Activated CD4-positive, alpha-beta T cell treated with anti-CD3 and anti-CD28 coated beads for 36 hours (primary cell): ENCODE measurements around the gene ZNF214. TPM values are rescaled to one million over a fixed set of nuclear protein-coding genes. Genes with fewer than 3 reads are reported as not detected.

ENCODE experiments used
- ATAC-seq: fragments of 200-7000 bp; cut with Tn5 transposase; one replicate; pipeline ENCODE4 v1.10.0; 2021; ENCODE audit warnings: mild to moderate bottlenecking, moderate library complexity
- CTCF ChIA-PET: fragments of 350-600 bp; sonication (Branson Sonifier 250); formaldehyde crosslinking; loops from one replicate; lab custom pipeline; 2021; ENCODE audit warnings: antibody characterized with exemption; lab: Charles Lee
- POLR2A ChIA-PET: fragments of 350-600 bp; sonication (Branson Sonifier 250); formaldehyde crosslinking; loops from one replicate; lab custom pipeline; 2021; ENCODE audit warnings: antibody characterized with exemption, inconsistent platforms; lab: Charles Lee
- DNase-seq: peaks from one replicate; pipeline ENCODE4 v3.0.0-alpha.2; 2020
- H3K27ac Mint-ChIP-seq: one replicate; pipeline ENCODE4 v1.8.0; 2021; ENCODE audit warnings: mixed read lengths
- H3K27me3 Mint-ChIP-seq: one replicate; pipeline ENCODE4 v1.8.0; 2021; ENCODE audit warnings: mixed read lengths
- H3K36me3 Mint-ChIP-seq: one replicate; pipeline ENCODE4 v1.8.0; 2021; ENCODE audit warnings: low read depth, mixed read lengths
- H3K4me1 Mint-ChIP-seq: one replicate; pipeline ENCODE4 v1.8.0; 2021; ENCODE audit warnings: mixed read lengths
- H3K4me3 Mint-ChIP-seq: one replicate; pipeline ENCODE4 v1.8.0; 2021; ENCODE audit warnings: mild to moderate bottlenecking, moderate library complexity, mixed read lengths
- H3K9me3 Mint-ChIP-seq: one replicate; pipeline ENCODE4 v1.8.0; 2021; ENCODE audit warnings: low read depth, mixed read lengths
- intact Hi-C, 2 experiments: fragments of 100-400 bp; cut with DNase I in 1 of 2; cut with micrococcal nuclease in 1 of 2; formaldehyde crosslinking; loops; one replicate each; pipeline versions ENCODE4 v1.14.2 to v1.15.1; 2022 to 2024; cut with DNase I, micrococcal nuclease
- total RNA-seq, 2 experiments: library from RNA; stranded (reverse); gene quantifications; one replicate each; pipeline ENCODE4 v1.2.3, GENCODE V29; 2021

Gene ZNF214
- total RNA-seq, 2 experiments from 2014 or later: not detected

- intact Hi-C loops: no loop called here
- no peak overlapping the region for H3K4me3 Mint-ChIP-seq
- no peaks in the 10 kb centered on the region for H3K4me1 Mint-ChIP-seq
- no peaks in the 10 kb centered on the region for H3K36me3 Mint-ChIP-seq
- no peak for ATAC-seq
- no peaks in the 10 kb centered on the region for H3K9me3 Mint-ChIP-seq
- ChIA-PET CTCF (no interaction called here), POLR2A (no interaction called here)
- H3K27ac Mint-ChIP-seq: no peak overlapping the region
- H3K27me3 Mint-ChIP-seq: peaks cover 6% of the 10 kb centered on the region
- DNase-seq: no peak
Observed at GRCh38 chr11:7028141-7028540, 8.0 kb upstream of the ZNF214 start.

- H3K4me1 Mint-ChIP-seq: peaks cover 8% of the 10 kb centered on the region
- H3K4me3 Mint-ChIP-seq: no peak overlapping the region
- H3K9me3 Mint-ChIP-seq: no peaks in the 10 kb centered on the region
- no peak overlapping the region for H3K27ac Mint-ChIP-seq
- CTCF ChIA-PET: interaction anchor here (0.7 kb wide), 1 partner anchor 71 kb away, joined by 3 read pairs; no protein-coding TSS in a partner anchor
- DNase-seq: no peak
- POLR2A ChIA-PET: no interaction called here
- no peaks in the 10 kb centered on the region for H3K36me3 Mint-ChIP-seq
- ATAC-seq: no peak
- intact Hi-C loops: no loop called here
- H3K27me3 Mint-ChIP-seq: peaks cover 34% of the 10 kb centered on the region
Observed at GRCh38 chr11:7021318-7021717, 1.2 kb upstream of the ZNF214 start.

GRCh38 chr11:7019500-7020182 lies 505 bp downstream of the ZNF214 start:
- DNase-seq (peak; percentile 6), ATAC-seq (no peak)
- intact Hi-C loops: no loop called here
- Mint-ChIP-seq H3K27me3 (peaks cover 35% of the 10 kb centered on the region), H3K27ac (no peak overlapping the region), H3K4me1 (peaks cover 8% of the 10 kb centered on the region), H3K9me3 (no peaks in the 10 kb centered on the region), H3K36me3 (no peaks in the 10 kb centered on the region), H3K4me3 (peak overlapping the region; percentile 54)
- ChIA-PET POLR2A (no interaction called here), CTCF (interaction anchor here (0.6 kb wide), 2 partner anchors 19 to 80 kb away, joined by 3 read pairs; no protein-coding TSS in a partner anchor)

GRCh38 chr11:7016011-7016410 lies 4.1 kb downstream of the ZNF214 start:
- Mint-ChIP-seq H3K4me1 (peaks cover 8% of the 10 kb centered on the region), H3K9me3 (no peaks in the 10 kb centered on the region), H3K27ac (no peak overlapping the region), H3K4me3 (no peak overlapping the region), H3K27me3 (peaks cover 21% of the 10 kb centered on the region), H3K36me3 (no peaks in the 10 kb centered on the region)
- ATAC-seq: no peak
- intact Hi-C loops: no loop called here
- no peak for DNase-seq
- POLR2A ChIA-PET: no interaction called here
- CTCF ChIA-PET: interaction anchor here (0.6 to 0.7 kb wide), 2 partner anchors 15 to 82 kb away, joined by 3 read pairs; no protein-coding TSS in a partner anchor

- Mint-ChIP-seq H3K4me1 (no peaks in the 10 kb centered on the region), H3K9me3 (no peaks in the 10 kb centered on the region), H3K4me3 (no peak overlapping the region), H3K27ac (no peak overlapping the region), H3K36me3 (no peaks in the 10 kb centered on the region), H3K27me3 (peaks cover 16% of the 10 kb centered on the region)
- ChIA-PET CTCF (no interaction called here), POLR2A (no interaction called here)
- no peak for DNase-seq
- intact Hi-C loops: no loop called here
- ATAC-seq: no peak
Observed at GRCh38 chr11:7014118-7014517, 6.0 kb downstream of the ZNF214 start.

GRCh38 chr11:7004482-7004881 lies 15.7 kb downstream of the ZNF214 start:
- H3K27me3 Mint-ChIP-seq: peaks cover 18% of the 10 kb centered on the region
- peak; percentile 29 for DNase-seq

GRCh38 chr11:6995703-6996102 lies 24.4 kb downstream of the ZNF214 start:
- no peak overlapping the region for H3K4me3 Mint-ChIP-seq
- CTCF ChIA-PET: no interaction called here
- ATAC-seq (no peak), DNase-seq (no peak)
- no peaks in the 10 kb centered on the region for H3K36me3 Mint-ChIP-seq
- POLR2A ChIA-PET: no interaction called here
- no peaks in the 10 kb centered on the region for H3K9me3 Mint-ChIP-seq
- H3K4me1 Mint-ChIP-seq: no peaks in the 10 kb centered on the region
- H3K27me3 Mint-ChIP-seq: peaks cover 8% of the 10 kb centered on the region
- no peak overlapping the region for H3K27ac Mint-ChIP-seq
- intact Hi-C loops: no loop called here

More at GRCh38 chr11:7004482-7004881, 15.7 kb downstream of the ZNF214 start:
- H3K27ac Mint-ChIP-seq: no peak overlapping the region
- H3K4me3 Mint-ChIP-seq: no peak overlapping the region
- no peaks in the 10 kb centered on the region for H3K36me3 Mint-ChIP-seq
- ChIA-PET CTCF (no interaction called here), POLR2A (no interaction called here)
- ATAC-seq: peak; percentile 33
- no peaks in the 10 kb centered on the region for H3K9me3 Mint-ChIP-seq
- intact Hi-C loops: no loop called here
- no peaks in the 10 kb centered on the region for H3K4me1 Mint-ChIP-seq

- Mint-ChIP-seq H3K27me3 (peaks cover 2% of the 10 kb centered on the region), H3K27ac (no peak overlapping the region), H3K9me3 (no peaks in the 10 kb centered on the region), H3K4me3 (no peak overlapping the region), H3K4me1 (no peaks in the 10 kb centered on the region), H3K36me3 (no peaks in the 10 kb centered on the region)
- intact Hi-C loops: no loop called here
- CTCF ChIA-PET: interaction anchor here (1.0 kb wide), 2 partner anchors 18 to 234 kb away, joined by 3 read pairs; no protein-coding TSS in a partner anchor
- POLR2A ChIA-PET: no interaction called here
- DNase-seq (no peak), ATAC-seq (no peak)
Observed at GRCh38 chr11:6992457-6993417, 27.4 kb downstream of the ZNF214 start.

- Mint-ChIP-seq H3K27me3 (peaks cover 2% of the 10 kb centered on the region), H3K4me3 (no peak overlapping the region), H3K36me3 (no peaks in the 10 kb centered on the region), H3K9me3 (no peaks in the 10 kb centered on the region), H3K27ac (no peak overlapping the region), H3K4me1 (no peaks in the 10 kb centered on the region)
- intact Hi-C loops: no loop called here
- POLR2A ChIA-PET: no interaction called here
- CTCF ChIA-PET: interaction anchor here (1.0 kb wide), 1 partner anchor 233 kb away, joined by 3 read pairs; no protein-coding TSS in a partner anchor
- DNase-seq (no peak), ATAC-seq (no peak)
Observed at GRCh38 chr11:6992026-6992425, 28.1 kb downstream of the ZNF214 start.

GRCh38 chr11:6991227-6991626 lies 28.9 kb downstream of the ZNF214 start:
- Mint-ChIP-seq H3K4me3 (no peak overlapping the region), H3K27me3 (peaks cover 2% of the 10 kb centered on the region), H3K4me1 (no peaks in the 10 kb centered on the region), H3K27ac (no peak overlapping the region), H3K9me3 (no peaks in the 10 kb centered on the region), H3K36me3 (no peaks in the 10 kb centered on the region)
- ChIA-PET CTCF (no interaction called here), POLR2A (no interaction called here)
- intact Hi-C loops: no loop called here
- no peak for DNase-seq
- no peak for ATAC-seq

GRCh38 chr11:6988506-6988905 lies 31.6 kb downstream of the ZNF214 start:
- Mint-ChIP-seq H3K27ac (no peak overlapping the region), H3K27me3 (no peaks in the 10 kb centered on the region), H3K4me1 (no peaks in the 10 kb centered on the region), H3K36me3 (no peaks in the 10 kb centered on the region), H3K9me3 (no peaks in the 10 kb centered on the region), H3K4me3 (no peak overlapping the region)
- ATAC-seq: no peak
- CTCF ChIA-PET: no interaction called here
- DNase-seq: no peak
- intact Hi-C loops: no loop called here
- POLR2A ChIA-PET: no interaction called here
